HUES64 (cell line): ENCODE results near the gene ADCY2.

Source experiments
- H3K27ac ChIP-seq: 2 replicates; pipeline ENCODE4 v1.7.0; 2013; ENCODE audit warnings: low read depth, low read length, inconsistent platforms
- H3K27me3 ChIP-seq: 2 replicates; pipeline ENCODE4 v1.6.1; 2013; ENCODE audit warnings: mild to moderate bottlenecking, low read length; ENCODE audit not compliant: insufficient read depth
- H3K36me3 ChIP-seq: 2 replicates; pipeline ENCODE4 v1.6.1; 2013; ENCODE audit warnings: mild to moderate bottlenecking, low read length; ENCODE audit not compliant: insufficient read depth
- H3K4me1 ChIP-seq: 2 replicates; pipeline ENCODE4 v1.6.1; 2013; ENCODE audit warnings: mild to moderate bottlenecking, low read length, moderate library complexity; ENCODE audit not compliant: insufficient read depth
- H3K4me3 ChIP-seq: 2 replicates; pipeline ENCODE4 v1.5.1; 2013; ENCODE audit warnings: mild to moderate bottlenecking, low read length, moderate library complexity
- H3K9ac ChIP-seq: 2 replicates; pipeline ENCODE4 v1.6.1; 2013; ENCODE audit warnings: mild to moderate bottlenecking, low read depth, low read length
- H3K9me3 ChIP-seq: 2 replicates; pipeline ENCODE4 v1.6.1; 2013; ENCODE audit warnings: low read depth, low read length; ENCODE audit not compliant: insufficient read depth
- WGBS: fragments of 150-250, 120-280 bp; methylation state at CpG from one replicate; pipeline ENCODE4 v1.1.7; 2013; ENCODE audit warnings: missing lambda C conversion rate; 5-methylcytosine and 5-hydroxymethylcytosine counted together

The ADCY2 gene

DNA sequence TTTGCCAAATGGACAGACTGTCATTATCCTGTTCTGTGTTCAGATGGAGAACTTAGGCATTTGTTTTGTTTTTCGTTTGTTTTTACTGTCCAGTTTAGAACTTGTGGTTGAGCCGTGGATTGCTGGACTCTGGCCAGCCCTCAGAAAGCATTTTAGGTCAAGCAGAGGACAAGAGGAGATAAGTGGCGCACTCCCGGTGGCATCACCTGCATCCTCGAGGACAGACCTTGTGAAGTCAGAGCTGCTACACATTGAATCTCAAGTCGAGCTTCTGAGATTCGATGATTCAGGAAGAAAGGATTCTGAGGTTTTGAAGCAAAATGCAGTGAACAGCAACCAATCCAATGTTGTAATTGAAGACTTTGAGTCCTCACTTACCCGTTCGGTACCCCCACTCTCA is 481.9 kb downstream of the ADCY2 start:
- H3K4me3 ChIP-seq = no peak overlapping the region
- no peaks in the 10 kb centered on the region for H3K9me3 ChIP-seq
- no peak overlapping the region for H3K27ac ChIP-seq
- peaks cover 96% of the 10 kb centered on the region for H3K36me3 ChIP-seq
- H3K27me3 ChIP-seq = no peaks in the 10 kb centered on the region
- no peaks in the 10 kb centered on the region for H3K4me1 ChIP-seq
- 88% methylated on average over 9 of the region's 9 CpGs for WGBS
- H3K9ac ChIP-seq = no peak overlapping the region

DNA sequence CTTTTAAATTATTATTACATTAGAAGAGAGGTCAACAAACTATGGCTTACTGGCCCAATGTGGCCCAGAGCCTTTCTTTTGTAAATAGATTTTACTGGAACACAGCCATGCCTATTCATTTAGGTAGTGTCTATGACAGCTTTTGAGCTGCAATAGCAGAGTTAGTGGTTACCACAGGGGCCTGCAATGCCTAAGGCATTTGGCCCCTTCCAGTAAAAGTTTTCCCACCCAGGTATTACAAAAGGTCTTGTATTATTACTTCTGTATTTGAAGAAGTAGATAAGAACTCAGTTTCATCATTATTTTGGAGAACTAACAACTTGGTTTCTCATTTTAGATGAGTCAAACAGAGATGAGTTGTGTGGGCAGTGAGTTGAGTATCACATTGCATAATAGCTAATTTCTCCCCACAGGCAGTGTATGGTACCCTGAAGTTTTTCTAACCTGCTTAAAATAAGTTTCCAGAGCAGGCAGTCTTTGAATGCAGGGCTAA is 482.5 kb downstream of the ADCY2 start:
- Histone ChIP-seq H3K4me3 (no peak overlapping the region), H3K27me3 (no peaks in the 10 kb centered on the region), H3K4me1 (no peaks in the 10 kb centered on the region), H3K9ac (no peak overlapping the region), H3K36me3 (peaks cover 98% of the 10 kb centered on the region), H3K27ac (no peak overlapping the region), H3K9me3 (no peaks in the 10 kb centered on the region)
